HEK293T (cell line): ENCODE data around the gene MIEN1.

Experiments
- ARNT ChIP-seq: fragments of 450-650 bp; IDR thresholded peaks from 2 replicates; pipeline ENCODE4 v1.6.1; 2017; ENCODE audit warnings: mild to moderate bottlenecking
- ELF4 ChIP-seq: fragments of 450-650 bp; IDR thresholded peaks from 2 replicates; pipeline ENCODE4 v1.6.1; 2017; ENCODE audit warnings: antibody characterized with exemption
- FOXK2 ChIP-seq: fragments of 450-650 bp; IDR thresholded peaks from 2 replicates; pipeline ENCODE4 v1.6.1; 2016; ENCODE audit warnings: mild to moderate bottlenecking
- HDGF ChIP-seq: fragments of 450-650 bp; IDR thresholded peaks from 2 replicates; pipeline ENCODE4 v1.6.1; 2017; ENCODE audit warnings: antibody characterized with exemption, borderline replicate concordance
- NFRKB ChIP-seq: fragments of 450-650 bp; IDR thresholded peaks from 2 replicates; pipeline ENCODE4 v1.6.1; 2016; ENCODE audit warnings: mild to moderate bottlenecking, moderate library complexity
- ZNF384 ChIP-seq: fragments of 450-650 bp; IDR thresholded peaks from 2 replicates; pipeline ENCODE4 v1.6.1; 2016

GRCh38 chr17:39706383-39706782, 23.9 kb downstream of the MIEN1 start:
- TF ChIP-seq FOXK2: no peak
- no peak for TF ChIP-seq ARNT
- TF ChIP-seq HDGF: no peak
- no peak for TF ChIP-seq NFRKB
- no peak for TF ChIP-seq ZNF384
- no peak for TF ChIP-seq ELF4
